BJ (cell line): ENCODE measurements around the gene DHX57. TPM values are rescaled to one million over a fixed set of nuclear protein-coding genes. Genes with fewer than 3 reads are reported as not detected.
A peak's percentile ranks its signal among the peaks of the same experiment; 100 is the strongest.

Experiments used
- CTCF ChIA-PET: fragments of 350-600 bp; formaldehyde crosslinking; extraction: SDS; loops from one replicate; lab custom pipeline; 2021; ENCODE audit warnings: antibody characterized with exemption, inconsistent platforms; lab: Yijun Ruan, JAX
- POLR2A ChIA-PET: fragments of 300-600 bp; sonication (Branson Sonifier 250); formaldehyde crosslinking; extraction: SDS; loops from one replicate; lab custom pipeline; 2021; ENCODE audit warnings: antibody characterized with exemption; lab: Charles Lee
- DNase-seq: peaks from one replicate; pipeline ENCODE4 v3.0.0-alpha.2; 2011; ENCODE audit warnings: low read depth
- H3K27me3 ChIP-seq: 2 replicates; pipeline ENCODE4 v1.6.0; 2011; ENCODE audit warnings: low read length; ENCODE audit not compliant: control insufficient read depth, insufficient read depth
- H3K36me3 ChIP-seq: 2 replicates; pipeline ENCODE4 v1.5.1; 2011; ENCODE audit warnings: low read length; ENCODE audit not compliant: control insufficient read depth, insufficient read depth
- H3K4me3 ChIP-seq: 2 replicates; pipeline ENCODE4 v1.5.1; 2011; ENCODE audit warnings: low read depth, mild to moderate bottlenecking, control low read depth, low read length
- CTCF ChIP-seq: IDR thresholded peaks from 2 replicates; pipeline ENCODE4 v1.5.1; 2011; ENCODE audit warnings: low read depth, mild to moderate bottlenecking, control low read depth, inconsistent platforms, low read length, moderate library complexity; ENCODE audit not compliant: insufficient read depth
- polyA plus RNA-seq: library from polyadenylated mRNA; depleted of rRNA; stranded (reverse); fragments of >200 nt; gene quantifications from 2 replicates; pipeline ENCODE4 v1.2.3, GENCODE V29; 2011

Gene DHX57
- polyA plus RNA-seq, 1 experiment = 10.0 TPM

GRCh38 chr2:38856165-38856564 is 19.6 kb downstream of the DHX57 start:
- Histone ChIP-seq H3K27me3 (no peaks in the 10 kb centered on the region), H3K36me3 (peaks cover 1% of the 10 kb centered on the region; the same call in 1 of the 2 replicates), H3K4me3 (no peak overlapping the region)
- CTCF ChIA-PET = no interaction called here
- no peak for DNase-seq
- TF ChIP-seq CTCF = no peak
- POLR2A ChIA-PET = interaction anchor here (0.6 kb wide), 1 partner anchor 25 kb away, joined by 7 read pairs; no protein-coding TSS in a partner anchor

GRCh38 chr2:38850045-38850444 is 25.7 kb downstream of the DHX57 start:
- ChIA-PET POLR2A (no interaction called here), CTCF (interaction anchor here (1.6 kb wide), 1 partner anchor 15 kb away, joined by 7 read pairs; no protein-coding TSS in a partner anchor)
- no peak for DNase-seq
- TF ChIP-seq CTCF = no peak
- H3K4me3 ChIP-seq = no peak overlapping the region
- H3K36me3 ChIP-seq = 0 out of 2 replicates have a peak, but pooled peaks cover 1% of the 10 kb centered on the region
- H3K27me3 ChIP-seq = no peaks in the 10 kb centered on the region

GRCh38 chr2:38836791-38837190 is 38.9 kb downstream of the DHX57 start:
- ChIA-PET CTCF (no interaction called here), POLR2A (no interaction called here)
- peaks cover 1% of the 10 kb centered on the region; the same call in 1 of the 2 replicates for H3K36me3 ChIP-seq
- no peak for DNase-seq
- TF ChIP-seq CTCF = no peak
- no peak overlapping the region for H3K4me3 ChIP-seq
- no peaks in the 10 kb centered on the region for H3K27me3 ChIP-seq

GRCh38 chr2:38835990-38836389 is 39.7 kb downstream of the DHX57 start:
- TF ChIP-seq CTCF = no peak
- CTCF ChIA-PET = interaction anchor here (1.8 to 2.4 kb wide), 2 partner anchors 10 to 13 kb away, joined by 4 to 7 read pairs; no protein-coding TSS in a partner anchor
- POLR2A ChIA-PET = no interaction called here

GRCh38 chr2:38835015-38835601 is 40.6 kb downstream of the DHX57 start:
- H3K36me3 ChIP-seq = peaks cover 1% of the 10 kb centered on the region; the same call in 1 of the 2 replicates
- ChIA-PET CTCF (interaction anchor here (0.8 to 2.4 kb wide), 6 partner anchors 9 to 278 kb away, joined by 3 to 7 read pairs (median 4); partner anchors contain the start of gene SRSF7), POLR2A (no interaction called here)
- H3K4me3 ChIP-seq = no peak overlapping the region
- no peak for DNase-seq
- TF ChIP-seq CTCF = peak; percentile 42
- no peaks in the 10 kb centered on the region for H3K27me3 ChIP-seq

More at GRCh38 chr2:38835990-38836389, 39.7 kb downstream of the DHX57 start:
- no peak for DNase-seq
- Histone ChIP-seq H3K36me3 (peaks cover 1% of the 10 kb centered on the region; the same call in 1 of the 2 replicates), H3K4me3 (no peak overlapping the region), H3K27me3 (no peaks in the 10 kb centered on the region)
